HG03457 (cell line): ENCODE measurements around the gene GSG1L.

ENCODE experiments used
- ATAC-seq: cut with Tn5 transposase; IDR thresholded peaks from one replicate; pipeline ENCODE4 v1.9.1; 2021; ENCODE audit warnings: moderate number of reproducible peaks; ENCODE audit not compliant: unreplicated experiment

The GSG1L gene

DNA sequence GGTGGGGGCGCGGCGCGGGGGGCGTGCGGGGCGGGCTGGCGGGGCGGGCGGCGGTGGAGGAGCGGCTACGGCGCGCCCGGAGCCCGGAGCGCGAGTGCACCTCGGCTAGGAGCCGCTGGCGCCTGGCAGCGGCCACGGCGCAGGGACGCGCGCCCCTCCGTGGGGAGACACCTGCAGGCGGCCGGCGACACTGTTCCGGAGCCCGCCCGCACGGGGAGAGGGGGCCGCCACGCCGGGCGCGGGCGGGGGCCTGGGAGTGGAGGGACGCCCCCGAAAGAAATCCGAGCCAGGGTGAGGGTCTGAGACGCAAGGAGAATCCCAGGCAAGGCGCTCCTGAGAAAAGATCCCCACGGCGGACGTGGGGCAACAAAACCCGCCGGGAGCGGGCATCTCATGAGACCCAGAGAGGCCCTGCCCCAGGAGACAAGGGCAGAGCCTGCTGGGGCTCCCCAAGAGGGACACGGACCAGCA, at the start of gene GSG1L:
Gene GSG1L, minus strand, starts transcription at position 124 of the 471 bp plus-strand sequence. CDS start 290 bp downstream, outside the sequence.
- ATAC-seq = no peak

DNA sequence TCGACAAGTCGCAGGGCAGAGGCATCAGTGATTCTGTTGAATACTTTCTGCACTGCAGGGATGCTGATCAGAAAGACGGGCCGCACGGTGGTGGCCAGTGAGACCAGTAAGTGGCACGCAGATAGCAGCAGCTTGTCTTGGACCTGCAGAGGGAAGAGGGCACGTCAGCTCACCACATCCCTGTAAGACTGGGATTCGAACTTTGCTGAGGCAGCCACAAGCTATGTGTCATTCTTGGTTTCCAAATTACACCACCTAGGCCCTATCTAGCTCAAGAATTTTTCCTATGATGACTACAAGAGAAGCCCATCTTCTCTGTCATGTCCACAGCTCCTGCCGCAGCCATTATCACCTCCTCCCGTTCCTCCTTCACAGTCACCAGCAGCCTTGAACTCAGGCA, 49.4 kb upstream of the GSG1L start:
- no peak for ATAC-seq

GRCh38 chr16:28110977-28111376, 47.5 kb upstream of the GSG1L start:
- ATAC-seq = no peak

DNA sequence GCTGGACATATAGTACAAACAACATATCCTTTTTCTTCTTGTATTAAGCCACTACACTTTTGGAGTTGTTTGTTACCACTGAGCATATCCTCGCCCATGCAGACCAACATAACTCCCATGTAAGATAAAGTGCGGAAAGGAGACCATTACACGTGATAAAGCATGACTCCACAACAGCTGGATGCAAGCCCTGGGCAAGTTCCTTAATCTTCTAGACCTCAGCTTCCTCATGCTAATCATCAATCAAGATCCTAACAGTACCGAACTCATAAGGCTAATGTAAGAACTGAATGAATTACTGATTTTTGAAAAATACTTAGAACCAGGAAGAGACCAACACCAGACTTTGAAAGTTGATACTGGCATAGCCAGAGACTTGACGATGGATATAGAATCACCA, 47.0 kb upstream of the GSG1L start:
- no peak for ATAC-seq

DNA sequence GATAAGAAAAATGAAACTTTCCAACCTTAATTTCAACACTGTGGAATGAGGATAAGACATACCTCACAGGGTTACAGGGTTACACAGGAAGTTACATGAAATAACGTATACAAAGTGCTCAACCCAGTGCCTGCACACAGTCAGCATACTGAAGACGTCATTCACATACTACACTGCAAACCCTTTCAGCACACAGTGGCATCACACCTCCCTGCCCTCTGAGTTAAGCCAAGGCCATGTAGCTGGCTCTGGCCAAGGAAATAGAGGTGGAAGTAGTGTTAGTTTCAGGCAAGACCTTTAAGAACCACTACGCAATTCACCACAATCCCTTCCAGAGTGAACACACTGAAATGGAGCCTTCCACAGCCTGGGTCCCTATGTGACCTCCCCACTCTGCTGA, 46.6 kb upstream of the GSG1L start:
- ATAC-seq = no peak

DNA sequence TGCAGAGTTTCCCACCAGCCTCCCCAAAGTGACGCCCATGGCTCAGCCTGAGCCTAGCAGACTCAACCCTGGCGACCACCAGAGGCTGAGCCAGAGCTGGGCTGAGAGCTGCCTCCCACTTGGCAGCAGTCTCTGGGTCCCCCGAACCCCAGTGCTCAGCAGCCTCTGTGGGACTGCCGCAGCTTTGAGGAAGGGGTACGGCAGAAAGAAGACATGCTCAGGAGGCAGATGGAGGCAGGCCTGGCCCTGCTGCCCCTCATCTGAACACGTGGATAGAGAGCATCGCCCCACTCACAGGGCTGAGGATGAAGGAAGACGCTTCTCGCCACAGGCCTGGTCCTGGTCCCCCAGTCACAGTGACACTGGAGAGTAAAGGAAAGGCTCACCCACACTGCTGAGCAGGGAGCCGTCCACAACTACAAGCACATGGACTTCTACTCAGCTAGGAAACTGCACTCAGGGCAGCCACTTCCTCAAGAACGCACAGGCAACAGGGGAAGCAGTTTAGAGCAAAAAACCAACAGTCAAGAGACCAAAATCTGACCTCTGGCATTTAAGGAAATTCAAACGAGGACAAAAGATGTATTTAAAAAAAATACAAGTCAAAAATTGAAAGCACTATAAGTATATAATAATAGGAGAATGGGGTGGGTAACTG, 45.2 kb upstream of the GSG1L start:
- no peak for ATAC-seq

DNA sequence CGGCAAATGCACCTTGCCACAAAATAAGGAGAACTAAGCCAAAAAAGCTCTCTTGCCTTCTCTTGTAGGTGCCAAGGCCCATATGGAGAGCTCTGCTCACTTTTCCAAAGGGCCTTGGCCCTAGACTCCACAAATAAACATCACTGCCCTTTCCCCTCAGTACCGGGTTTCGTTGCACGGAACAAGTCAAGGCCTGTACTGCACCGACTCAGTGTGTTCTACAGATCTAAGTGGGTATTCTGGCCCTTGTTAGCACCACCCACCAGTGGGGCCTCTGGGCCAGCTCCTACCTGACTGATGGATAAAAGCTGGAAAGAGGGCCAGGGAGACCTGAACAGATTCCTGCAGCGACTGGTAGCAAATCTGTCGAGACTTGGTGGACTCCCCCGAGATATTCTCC, 43.7 kb upstream of the GSG1L start:
- no peak for ATAC-seq

GRCh38 chr16:28106467-28107215, 43.1 kb upstream of the GSG1L start:
- ATAC-seq = no peak

- no peak for ATAC-seq
These were observed 42.4 kb upstream of the GSG1L start for GRCh38 chr16:28105954-28106353.

DNA sequence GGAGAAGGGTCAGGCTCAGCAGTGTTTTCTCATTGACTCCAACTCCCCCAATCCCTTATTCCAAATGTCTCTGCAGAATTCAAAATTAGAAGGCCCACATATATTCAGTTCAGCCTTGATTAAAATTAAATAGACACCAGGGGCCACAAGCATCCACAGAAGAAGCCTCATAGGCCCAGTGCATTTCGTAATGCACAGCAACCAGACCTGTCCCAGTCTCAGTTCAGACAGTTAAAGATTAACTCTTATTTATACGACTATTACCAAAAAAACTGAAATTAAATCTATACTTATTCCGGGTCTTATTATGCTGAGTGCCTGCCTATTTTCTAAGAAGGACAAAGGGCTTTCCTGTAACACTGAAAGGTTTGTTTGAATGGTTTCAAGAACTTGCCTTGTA, 41.8 kb upstream of the GSG1L start:
- ATAC-seq = no peak

DNA sequence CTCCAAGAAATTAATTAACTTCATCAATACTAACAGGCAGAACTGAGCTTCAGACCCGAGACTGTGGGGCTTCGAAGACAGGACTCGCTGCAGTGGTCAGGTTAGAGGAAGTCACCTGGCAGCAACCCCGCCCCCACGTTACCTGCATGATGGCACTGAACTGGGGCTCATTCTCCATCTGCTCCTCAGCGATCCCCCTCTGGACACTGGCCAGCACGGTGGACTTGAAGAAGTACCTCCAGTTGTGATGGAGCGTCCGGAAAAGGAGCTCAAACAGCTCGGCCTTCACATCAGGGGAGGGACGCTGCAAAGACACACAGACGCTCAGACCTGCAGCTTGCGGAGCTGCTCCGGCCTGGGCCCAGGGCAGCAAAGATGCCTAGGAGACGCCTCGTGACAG, 40.9 kb upstream of the GSG1L start:
- ATAC-seq = no peak

GRCh38 chr16:28103516-28104170, 40.1 kb upstream of the GSG1L start:
- ATAC-seq = no peak

- no peak for ATAC-seq
These were observed 38.0 kb upstream of the GSG1L start for GRCh38 chr16:28101533-28101890.

DNA sequence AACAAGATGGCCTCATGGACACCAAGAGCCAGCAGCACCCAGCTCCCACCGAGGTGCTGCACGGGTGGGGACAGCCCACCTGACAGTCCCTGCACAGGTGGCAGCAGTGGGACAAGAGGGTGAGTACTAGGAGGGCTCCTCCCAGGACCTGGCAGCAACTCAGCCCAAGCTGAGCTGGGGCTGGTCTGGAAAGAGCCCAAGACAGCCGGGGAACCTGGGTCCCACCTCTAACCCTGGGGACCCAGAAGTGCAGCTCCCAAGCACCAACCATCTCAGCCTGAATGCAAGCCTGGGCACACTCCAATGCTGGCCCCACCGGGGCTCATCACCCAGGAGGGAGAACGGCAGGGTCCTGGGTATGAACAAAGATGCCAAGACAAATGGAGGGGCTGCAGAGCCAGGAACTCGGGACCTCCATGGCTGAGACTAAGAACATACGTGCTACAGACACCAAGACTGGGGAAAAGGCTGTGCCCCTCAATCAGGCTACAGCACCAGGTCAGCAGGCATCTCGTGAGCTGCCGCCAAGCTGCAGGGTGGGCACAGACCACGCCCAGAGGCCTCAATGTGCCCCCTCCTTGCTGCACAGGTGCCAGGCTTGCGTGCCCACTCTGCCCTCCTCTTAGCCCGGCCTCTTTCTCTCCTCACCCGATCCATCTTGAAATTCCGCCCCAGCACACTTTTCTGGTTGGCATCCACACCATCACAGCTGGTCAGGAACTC, 37.5 kb upstream of the GSG1L start:
- ATAC-seq = no peak

GRCh38 chr16:28098959-28099945, 35.7 kb upstream of the GSG1L start:
- ATAC-seq = no peak

DNA sequence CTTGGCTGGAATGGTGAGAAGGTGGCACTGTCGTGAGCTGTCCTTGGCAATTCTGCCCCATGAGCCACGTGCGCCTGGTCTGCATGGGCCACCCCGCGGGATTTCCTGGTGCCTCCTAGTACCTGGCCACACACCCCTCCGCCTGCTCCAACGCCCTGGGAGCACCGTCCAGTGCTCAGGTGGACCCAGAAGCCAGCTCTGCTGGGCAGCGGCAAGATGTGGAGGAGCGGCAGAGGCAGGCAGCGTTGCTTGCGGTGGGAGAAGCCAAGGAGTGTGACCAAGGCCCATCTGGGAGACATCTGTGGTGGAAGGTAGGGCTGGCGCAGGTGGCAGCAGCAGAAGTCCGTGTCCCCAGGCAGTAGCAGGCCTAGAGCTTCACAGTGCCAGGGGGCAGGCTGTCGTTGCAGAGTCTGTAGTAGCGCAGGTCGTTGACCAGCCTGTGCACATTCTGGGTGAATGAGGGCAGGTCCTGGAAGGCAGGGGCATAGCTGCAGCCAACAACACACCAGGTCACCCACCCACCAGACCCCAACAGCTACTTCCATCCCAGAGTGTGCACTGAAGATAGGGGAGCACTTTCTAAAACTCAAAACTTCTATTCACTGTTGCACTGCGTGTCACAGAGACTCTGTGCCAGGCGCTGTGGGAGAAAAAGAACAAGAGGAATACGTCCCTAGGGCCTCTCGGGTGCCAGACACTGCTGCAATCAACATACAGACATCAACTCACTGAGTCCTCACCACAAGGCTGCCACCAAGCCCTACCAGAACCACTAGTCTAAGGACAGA, 34.9 kb upstream of the GSG1L start:
- no peak for ATAC-seq

DNA sequence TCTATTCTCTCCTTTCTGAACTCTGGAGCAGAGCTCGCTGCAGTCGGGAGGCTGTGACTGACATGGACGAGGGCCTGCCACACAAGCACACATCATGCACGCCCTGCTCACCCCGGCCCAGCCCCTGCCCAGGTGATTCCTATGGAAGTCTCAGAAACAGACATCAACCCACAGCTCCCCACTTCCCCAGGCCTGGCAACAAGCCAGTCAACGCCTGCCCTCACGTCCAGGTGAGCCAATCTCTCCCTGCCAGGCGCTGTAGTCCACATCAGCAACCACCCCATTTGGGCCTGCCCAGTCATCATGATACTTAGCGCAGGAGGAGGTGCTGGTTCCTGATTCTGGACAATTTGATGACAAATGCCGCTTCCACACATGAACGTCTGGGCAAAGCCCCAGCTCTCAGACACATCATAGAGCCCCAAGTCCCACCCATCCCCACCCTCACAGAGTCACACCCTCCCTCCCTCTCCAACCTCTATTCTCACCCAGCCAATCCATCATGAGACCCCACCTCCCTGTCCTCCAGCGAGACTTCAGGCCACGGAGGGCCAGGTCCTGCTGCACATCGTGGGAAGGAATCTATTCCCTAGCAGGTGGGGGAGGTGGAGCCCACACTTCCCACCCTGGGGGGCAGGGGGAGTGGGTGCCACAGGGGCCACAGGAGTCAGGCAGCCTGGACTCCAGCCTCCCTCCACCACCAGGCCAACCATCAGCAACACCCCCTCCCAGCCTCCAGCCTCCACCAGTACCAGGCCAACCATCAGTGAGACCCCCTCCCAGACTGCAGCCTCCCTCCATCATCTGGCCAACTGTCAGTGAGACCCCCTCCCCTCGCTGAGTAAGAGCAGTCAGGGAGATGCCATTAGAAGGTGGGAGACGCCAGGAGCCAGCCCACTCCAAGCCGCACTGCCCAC, 33.7 kb upstream of the GSG1L start:
- ATAC-seq = no peak

DNA sequence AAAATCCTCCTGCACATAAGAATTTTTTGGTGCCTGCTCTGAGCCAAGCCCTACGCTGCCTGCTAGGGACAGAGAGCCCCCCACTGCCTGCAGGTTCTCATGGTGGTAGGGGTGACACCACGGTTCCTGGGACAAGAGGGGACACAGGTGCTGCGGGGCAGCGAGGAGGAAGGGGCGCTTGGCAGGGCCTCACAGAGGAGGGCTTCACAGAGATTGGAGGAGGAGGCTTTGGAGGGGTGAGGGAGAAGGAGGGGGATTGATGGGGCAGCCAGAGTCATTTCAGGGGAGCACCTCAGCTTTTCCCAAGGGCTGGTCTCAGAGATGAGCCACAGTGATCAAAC, 29.8 kb upstream of the GSG1L start:
- no peak for ATAC-seq
